HL-60 (cell line): ENCODE data around the gene NANOS1.

Experiments
- CTCF ChIP-seq: IDR thresholded peaks from one replicate; pipeline ENCODE4 v1.5.1; 2011; ENCODE audit warnings: low read length, control low read depth, inconsistent platforms; ENCODE audit not compliant: insufficient read depth
- SPI1 ChIP-seq: IDR thresholded peaks from 2 replicates; pipeline ENCODE4 v1.6.1; 2012; ENCODE audit warnings: low read depth, mild to moderate bottlenecking, borderline replicate concordance

DNA sequence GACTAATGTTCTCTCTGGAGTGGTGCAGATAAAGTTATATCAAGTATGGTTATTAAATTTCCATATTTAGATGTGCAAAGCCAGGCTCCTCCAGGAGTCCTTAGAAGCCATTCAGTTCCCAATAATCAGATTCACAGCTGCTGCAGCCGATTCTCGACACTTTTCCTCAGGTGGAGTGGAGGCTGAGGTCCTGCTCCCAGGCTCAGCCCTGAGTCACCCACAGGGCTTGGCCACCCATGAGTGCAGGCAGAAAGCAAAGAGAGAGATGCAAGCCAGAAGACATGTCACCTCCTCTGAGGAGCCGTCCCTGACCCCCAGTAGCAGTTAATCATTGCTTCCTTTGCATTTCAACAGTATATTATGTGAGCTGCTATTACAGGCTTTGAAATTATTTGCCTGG lies 36.3 kb upstream of the NANOS1 start:
- no peak for TF ChIP-seq CTCF
- TF ChIP-seq SPI1: no peak
